Stimulated activated CD8-positive, alpha-beta memory T cell treated with anti-CD3 and anti-CD28 coated beads, Interleukin-7, amount 100 ng/mL, for 24 hours (primary cell): Measurements from ENCODE around the gene RNF44.
"Not testable (repeated sequence)": the region's sequence is repeated elsewhere in the genome, so short reads cannot be mapped to it uniquely, and the experiment has no call there.

ENCODE experiments used
- DNase-seq: peaks from one replicate; pipeline ENCODE4 v3.0.0-alpha.2; 2020; ENCODE audit warnings: low read depth

The RNF44 gene

DNA sequence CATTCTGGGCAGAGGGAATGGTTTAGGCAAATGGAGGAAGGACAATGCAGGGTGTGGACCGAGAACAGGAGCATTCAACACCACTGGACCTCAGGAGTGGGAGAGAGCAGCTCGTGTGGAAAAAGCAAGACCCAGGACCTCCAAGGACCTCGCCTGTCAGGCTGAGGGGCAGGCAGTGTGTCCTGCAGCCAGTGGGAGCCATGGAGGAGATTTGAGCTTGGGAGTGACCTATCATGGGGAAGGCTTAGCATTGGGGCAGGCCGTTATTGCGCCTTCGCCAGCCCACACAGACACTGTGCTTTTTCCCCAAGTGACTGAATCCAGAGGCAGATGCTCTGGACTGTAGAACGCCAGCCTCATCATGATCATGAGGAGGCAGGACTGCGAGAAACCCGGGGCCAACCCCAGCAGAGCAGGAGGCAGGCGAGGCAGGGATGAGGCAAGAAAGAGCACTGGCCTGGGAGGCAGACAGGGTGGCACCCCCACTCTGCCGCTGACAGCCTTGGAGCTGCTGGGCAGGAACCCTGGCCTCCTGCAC lies 15.2 kb upstream of the RNF44 start:
- no peak for DNase-seq

DNA sequence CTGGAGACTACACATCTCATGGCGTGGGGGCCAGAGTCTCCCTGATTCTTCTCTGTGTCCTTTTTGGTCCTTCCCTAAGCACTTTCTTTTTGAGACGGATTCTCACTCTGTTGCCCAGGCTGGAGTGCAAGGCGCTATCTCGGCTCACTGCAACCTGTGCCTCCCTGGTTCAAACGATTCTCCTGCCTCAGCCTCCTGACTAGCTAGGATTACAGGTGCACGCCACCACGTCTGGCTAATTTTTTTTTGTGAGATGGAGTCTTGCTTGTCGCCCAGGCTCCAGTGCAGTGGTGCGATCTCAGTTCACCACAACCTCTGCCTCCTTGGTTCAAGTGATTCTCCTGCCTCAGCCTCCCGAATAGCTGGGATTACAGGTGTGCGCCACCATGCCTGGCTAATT lies 13.7 kb upstream of the RNF44 start:
- not testable (repeated sequence) for DNase-seq

DNA sequence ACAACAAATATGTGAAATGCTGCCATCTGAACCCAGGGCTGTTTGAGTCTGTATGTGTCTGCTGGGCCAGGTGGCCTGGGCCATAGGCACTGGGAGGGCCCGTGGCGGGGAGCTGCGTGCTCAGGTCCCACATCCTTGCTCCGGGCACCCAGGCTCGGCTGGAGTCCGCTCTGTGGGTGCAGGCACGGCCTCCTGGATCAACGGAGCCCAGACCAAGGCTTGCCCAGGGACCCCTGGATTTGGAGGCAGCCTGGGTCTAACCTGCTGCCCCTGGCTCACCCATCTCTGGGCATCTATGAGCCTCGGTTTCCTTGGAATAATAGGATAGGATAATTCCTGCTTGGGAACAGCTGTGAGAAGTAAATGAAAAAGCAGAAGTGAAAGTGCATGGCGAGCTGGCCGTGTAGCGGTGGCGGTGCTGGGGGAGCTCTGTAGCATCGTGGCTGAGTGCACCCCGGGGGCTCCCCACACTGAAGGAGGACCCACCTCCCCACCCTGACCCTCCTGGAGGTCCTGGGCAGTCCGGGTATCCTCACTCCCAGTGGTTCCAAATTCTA lies 13.2 kb upstream of the RNF44 start:
- DNase-seq, result no peak

DNA sequence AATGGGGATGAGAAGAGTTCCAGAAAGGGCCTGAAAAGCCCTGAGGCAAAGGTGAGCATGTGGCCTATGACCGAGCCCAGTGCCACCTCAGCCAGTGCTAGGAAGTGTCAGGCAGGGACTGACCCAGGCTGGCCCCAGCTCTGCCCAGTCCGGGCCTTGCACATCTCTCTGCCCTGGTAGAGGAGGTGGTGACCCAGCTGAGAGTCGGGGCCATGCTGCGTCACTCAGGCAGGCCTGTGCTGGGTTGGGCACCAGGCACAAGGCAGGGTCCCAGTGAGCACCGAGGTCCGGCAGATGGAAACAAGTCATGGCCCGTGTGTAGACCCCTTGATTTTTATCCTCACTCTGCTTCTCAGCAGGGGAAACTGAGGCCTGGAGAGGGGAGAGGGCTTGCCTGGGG lies 12.7 kb upstream of the RNF44 start:
- no peak for DNase-seq

DNA sequence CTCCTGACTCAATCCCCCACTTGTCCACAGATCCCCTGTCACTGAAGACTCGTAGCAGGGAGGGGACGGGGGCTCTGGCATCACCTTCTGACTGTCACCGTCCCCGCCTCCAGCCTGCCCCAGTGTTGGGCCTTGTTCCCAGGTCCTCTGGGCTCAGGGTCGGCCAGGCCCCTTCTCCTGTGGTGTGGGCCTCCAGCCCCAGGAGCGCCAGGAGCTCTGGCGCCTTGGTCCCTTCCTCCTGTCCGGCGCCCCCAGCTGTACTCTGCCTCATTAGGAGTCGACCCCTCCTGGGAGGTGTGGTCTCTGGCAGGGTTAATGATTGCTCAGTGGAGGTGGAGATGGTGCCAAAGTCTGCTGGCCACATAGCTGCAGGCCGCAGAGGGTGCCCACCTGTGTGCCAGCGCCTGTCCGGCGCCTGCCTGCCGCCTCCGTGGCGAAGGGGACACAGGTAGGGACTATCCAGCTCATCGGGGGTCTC lies 11.8 kb upstream of the RNF44 start, which contains the start of gene CDHR2:
TSS of gene CDHR2 (plus strand) at position 376 of the 478 bp plus-strand sequence. CDS start 16,011 bp downstream, outside the sequence.
- DNase-seq, result no peak

- no peak for DNase-seq
Measured at GRCh38 chr5:176547802-176548201, 10.6 kb upstream of the RNF44 start.

DNA sequence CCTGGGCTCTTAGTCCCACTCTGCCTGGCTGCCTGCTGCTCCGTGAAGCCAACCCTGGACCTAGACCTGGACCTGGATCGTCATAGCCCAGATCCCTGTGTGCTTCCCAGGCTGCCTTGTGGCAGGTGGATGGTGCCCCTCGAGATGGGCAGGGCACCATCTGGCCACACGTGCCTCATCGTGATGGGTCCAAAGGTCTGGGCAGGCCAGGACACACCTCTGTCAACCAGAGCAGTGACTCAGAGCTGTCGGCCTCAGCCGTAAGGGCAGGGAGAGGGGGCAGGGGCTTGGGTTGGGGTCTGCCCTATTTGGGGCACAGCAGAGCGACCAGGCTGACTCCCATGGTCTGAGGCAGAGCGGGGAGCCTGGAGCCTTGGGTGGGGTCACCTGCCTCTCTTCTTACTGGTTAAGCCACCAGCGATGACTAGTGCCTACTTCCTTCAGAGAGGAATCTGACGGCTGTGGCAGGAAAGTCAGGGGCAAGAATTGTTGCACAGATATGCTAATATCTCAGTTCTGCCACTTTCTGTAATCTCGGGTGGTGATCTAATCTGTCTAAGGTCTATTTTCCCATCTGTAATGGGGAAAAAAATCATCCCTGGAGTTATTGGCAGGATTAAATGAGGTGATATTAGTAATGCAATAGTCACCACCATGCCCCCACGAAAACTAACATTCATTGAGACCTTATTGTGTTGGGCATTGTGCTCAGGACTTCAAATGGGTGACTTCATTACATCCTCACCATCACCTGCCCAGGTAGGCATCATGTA lies 8.7 kb upstream of the RNF44 start:
- DNase-seq, result no peak

DNA sequence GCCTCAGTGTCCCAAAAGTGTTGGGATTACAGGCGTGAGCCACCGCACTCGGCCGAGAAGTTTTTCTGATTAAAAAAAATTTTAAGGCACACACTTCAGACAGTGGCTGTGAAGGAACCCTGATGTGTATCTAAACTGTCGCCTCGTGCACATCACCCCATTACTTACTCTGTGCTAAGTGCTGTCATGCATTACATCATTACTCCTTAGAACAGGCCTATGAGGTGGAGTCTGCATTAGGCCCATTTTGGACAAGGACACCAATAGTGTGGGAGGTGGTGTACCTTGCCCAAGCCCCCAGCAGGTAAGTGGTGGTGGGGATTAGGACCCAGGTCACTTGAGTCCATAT lies 8.2 kb upstream of the RNF44 start:
- no peak for DNase-seq

DNA sequence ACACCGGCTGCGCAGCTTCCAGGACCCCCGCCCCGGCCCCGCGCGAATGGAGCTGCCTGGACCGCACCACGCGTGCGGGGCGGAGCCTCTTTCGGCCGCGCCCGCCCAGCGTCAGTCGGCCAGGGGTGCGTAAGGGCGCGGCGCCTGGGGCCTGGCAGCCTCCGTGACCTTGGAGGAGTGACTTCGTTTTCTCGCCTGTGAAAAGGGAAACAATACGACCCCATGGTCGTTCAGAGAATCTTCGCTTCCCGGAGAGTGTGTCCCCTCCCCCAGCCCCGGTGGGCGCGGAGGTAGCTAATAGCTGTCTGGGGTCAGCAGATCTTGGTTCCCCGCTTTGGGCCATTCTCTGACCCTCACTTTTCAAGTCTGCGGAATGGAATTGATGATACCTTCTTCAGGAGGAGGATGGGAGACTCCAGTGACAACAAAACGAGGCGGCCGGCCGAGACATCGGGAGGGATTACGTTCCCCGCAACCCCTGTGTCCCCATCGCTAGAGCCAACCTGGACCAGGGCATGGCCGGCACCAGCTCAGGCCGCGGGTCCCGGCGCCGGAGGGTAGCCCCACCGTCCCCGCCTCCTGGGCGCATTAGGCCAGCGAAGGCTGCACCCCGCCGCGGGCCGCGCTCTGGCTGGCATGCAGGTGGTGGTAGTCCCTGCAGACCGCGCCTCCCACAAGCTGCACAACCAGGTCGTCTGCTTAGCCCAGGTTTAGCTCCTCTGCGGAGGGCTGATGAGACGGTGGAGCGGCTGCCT lies 6.4 kb upstream of the RNF44 start:
- no peak for DNase-seq

GRCh38 chr5:176542596-176543427 lies 5.6 kb upstream of the RNF44 start:
- DNase-seq, result no peak

GRCh38 chr5:176542135-176542595 lies 5.0 kb upstream of the RNF44 start:
- DNase-seq, result no peak

- no peak for DNase-seq
Measured at GRCh38 chr5:176541338-176542134, 4.3 kb upstream of the RNF44 start.

DNA sequence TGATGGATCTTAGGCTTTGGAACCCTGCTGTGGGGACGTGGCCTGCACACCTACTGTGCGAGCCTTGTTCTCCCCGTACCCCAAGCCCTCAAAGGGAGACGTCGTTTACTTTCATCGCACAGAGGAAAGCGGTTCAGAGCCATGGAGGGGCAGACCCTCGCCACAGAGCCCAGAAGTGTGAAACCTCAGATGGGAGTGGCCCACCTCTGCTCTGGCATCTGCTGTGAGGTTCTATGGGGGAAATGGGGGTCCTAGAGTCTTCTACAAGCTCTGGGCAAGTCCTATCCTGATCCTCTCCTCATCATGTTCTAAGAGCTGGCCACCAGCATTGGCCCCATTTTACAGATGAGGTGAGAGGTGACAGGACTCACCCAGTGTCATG lies 3.7 kb upstream of the RNF44 start:
- DNase-seq, result no peak

GRCh38 chr5:176540476-176540899 lies 3.3 kb upstream of the RNF44 start:
- DNase-seq, result no peak

GRCh38 chr5:176538989-176539384 lies 1.8 kb upstream of the RNF44 start:
- no peak for DNase-seq

- no peak for DNase-seq
Measured at GRCh38 chr5:176538230-176538988, 1.2 kb upstream of the RNF44 start.

GRCh38 chr5:176537554-176538229 lies 490 bp upstream of the RNF44 start:
- peak; percentile 93 for DNase-seq

- DNase-seq, result peak; percentile 72
Measured at GRCh38 chr5:176536132-176536901, 885 bp downstream of the RNF44 start.

DNA sequence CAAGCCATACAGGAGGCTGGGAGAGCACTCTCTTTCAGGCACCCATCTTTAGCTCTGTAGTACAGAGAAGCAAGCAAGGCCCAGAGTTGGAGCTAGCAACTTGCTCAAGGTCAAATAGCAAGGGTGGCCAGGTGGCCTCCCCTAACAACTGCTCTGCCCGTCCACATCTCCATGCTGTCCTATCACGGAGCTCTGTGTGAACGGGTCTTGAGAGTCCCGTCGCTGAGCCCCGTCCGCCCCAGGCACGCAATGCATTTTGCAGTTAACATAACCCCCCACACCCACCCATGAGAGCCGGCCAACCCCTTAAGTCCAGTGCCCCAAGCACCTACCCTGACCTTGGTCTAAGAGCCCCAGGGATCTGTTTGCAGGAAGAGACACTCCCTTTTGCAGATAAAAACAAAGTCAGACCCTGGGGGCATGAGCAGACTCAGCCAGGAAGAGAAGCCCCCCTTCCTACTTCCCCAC lies 1.5 kb downstream of the RNF44 start:
- no peak for DNase-seq
